BE2C (cell line): ENCODE data around the gene CRADD.
"Not testable (repeated sequence)": the region's sequence is repeated elsewhere in the genome, so short reads cannot be mapped to it uniquely, and the experiment has no call there.

Experiments
- DNase-seq: peaks from one replicate; pipeline ENCODE4 v3.0.0-alpha.2; 2020
- H3K27me3 ChIP-seq: fragments of 250-450 bp; sonication (Bioruptor Pico); 2 replicates; pipeline ENCODE4 v1.5.1; 2020; ENCODE audit warnings: mild to moderate bottlenecking
- H3K36me3 ChIP-seq: fragments of 250-450 bp; sonication (Bioruptor Pico); 2 replicates; pipeline ENCODE4 v1.5.1; 2020; ENCODE audit warnings: mild to moderate bottlenecking
- H3K4me1 ChIP-seq: fragments of 250-450 bp; sonication (Bioruptor Pico); 2 replicates; pipeline ENCODE4 v1.5.1; 2020
- H3K4me3 ChIP-seq: 2 replicates; pipeline ENCODE4 v1.5.1; 2011; ENCODE audit warnings: low read depth, low read length
- H3K9me3 ChIP-seq: fragments of 250-450 bp; sonication (Bioruptor Pico); 2 replicates; pipeline ENCODE4 v1.5.1; 2020
- TF ChIP-seq, protein P1 (sequence below): IDR thresholded peaks from 2 replicates; pipeline ENCODE4 v1.5.1; 2012; ENCODE audit warnings: mild to moderate bottlenecking, low read depth, low read length

Gene CRADD

DNA sequence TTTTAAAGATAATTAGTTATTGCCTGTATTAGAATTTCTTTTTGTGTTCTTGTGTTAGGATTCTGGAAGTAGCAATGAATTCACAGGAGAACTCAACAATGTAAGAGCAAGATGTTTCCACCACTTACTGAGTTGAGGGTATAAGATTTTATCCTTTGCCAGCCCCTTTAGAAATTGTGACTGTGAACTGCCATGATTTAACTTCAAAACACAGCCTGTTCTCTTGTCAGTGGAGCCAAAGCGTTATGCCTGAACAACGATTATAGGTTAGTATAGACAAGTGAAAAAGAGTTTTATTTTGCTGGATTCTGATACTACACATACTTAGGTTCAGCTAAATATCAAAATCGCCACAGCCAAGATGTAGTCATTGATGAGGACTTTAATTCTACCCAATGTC lies 101.6 kb downstream of the CRADD start:
- peaks cover 5% of the 10 kb centered on the region; the same call in 1 of the 2 replicates for H3K4me1 ChIP-seq
- no peaks in the 10 kb centered on the region for H3K36me3 ChIP-seq
- no peaks in the 10 kb centered on the region for H3K27me3 ChIP-seq
- no peaks in the 10 kb centered on the region for H3K9me3 ChIP-seq
- no peak overlapping the region for H3K4me3 ChIP-seq
- TF ChIP-seq, protein P1, sequence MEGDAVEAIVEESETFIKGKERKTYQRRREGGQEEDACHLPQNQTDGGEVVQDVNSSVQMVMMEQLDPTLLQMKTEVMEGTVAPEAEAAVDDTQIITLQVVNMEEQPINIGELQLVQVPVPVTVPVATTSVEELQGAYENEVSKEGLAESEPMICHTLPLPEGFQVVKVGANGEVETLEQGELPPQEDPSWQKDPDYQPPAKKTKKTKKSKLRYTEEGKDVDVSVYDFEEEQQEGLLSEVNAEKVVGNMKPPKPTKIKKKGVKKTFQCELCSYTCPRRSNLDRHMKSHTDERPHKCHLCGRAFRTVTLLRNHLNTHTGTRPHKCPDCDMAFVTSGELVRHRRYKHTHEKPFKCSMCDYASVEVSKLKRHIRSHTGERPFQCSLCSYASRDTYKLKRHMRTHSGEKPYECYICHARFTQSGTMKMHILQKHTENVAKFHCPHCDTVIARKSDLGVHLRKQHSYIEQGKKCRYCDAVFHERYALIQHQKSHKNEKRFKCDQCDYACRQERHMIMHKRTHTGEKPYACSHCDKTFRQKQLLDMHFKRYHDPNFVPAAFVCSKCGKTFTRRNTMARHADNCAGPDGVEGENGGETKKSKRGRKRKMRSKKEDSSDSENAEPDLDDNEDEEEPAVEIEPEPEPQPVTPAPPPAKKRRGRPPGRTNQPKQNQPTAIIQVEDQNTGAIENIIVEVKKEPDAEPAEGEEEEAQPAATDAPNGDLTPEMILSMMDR = no peak
- DNase-seq = no peak

DNA sequence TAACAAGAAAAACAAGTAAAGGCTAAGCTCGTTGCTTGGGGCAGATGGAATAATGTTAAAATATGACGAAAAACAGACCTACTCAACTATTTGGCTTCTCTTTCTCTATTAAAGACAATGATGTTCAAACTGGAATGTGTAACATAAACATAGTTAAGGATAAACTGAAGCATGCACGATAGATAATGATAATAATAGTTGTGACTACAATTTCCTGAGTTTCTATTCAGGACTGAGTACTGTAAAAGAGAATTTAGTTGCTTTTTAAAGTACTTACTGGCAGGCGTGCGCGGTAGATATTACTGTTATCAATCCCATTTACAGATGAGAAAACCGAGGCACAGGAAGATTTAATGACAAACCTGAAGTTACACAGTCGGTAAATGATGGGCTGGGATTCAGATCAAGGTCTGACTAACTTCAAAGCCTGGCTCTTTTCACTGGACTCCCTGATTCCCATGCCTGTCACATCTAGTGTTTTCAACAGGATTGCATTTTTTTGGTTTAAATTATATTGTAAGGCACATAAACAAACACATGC lies 103.0 kb downstream of the CRADD start:
- H3K27me3 ChIP-seq = no peaks in the 10 kb centered on the region
- TF ChIP-seq, protein P1 = no peak
- H3K36me3 ChIP-seq = no peaks in the 10 kb centered on the region
- no peak overlapping the region for H3K4me3 ChIP-seq
- peaks cover 14% of the 10 kb centered on the region for H3K4me1 ChIP-seq
- DNase-seq = no peak
- H3K9me3 ChIP-seq = no peaks in the 10 kb centered on the region

DNA sequence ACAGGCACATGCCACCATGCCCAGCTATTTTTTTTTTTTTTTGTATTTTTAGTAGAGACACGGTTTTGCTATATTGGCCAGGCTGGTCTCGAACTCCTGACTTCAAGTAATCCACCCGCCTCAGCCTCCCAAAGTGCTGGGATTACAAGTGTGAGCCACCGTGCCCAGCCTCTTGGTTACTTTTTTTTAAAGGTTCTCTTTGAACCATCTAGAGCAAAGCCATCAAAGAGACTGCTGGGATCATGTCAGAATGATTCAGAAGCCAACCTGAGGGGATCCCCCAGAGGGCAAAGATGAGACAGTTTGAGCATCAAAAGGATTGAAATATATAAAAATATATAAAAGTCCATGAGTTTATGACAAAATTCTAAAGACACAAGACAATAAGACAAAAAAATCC lies 103.7 kb downstream of the CRADD start:
- not testable (repeated sequence) for DNase-seq, H3K4me3 ChIP-seq, H3K27me3 ChIP-seq, H3K36me3 ChIP-seq, H3K9me3 ChIP-seq
- peaks cover 21% of the 10 kb centered on the region for H3K4me1 ChIP-seq

DNA sequence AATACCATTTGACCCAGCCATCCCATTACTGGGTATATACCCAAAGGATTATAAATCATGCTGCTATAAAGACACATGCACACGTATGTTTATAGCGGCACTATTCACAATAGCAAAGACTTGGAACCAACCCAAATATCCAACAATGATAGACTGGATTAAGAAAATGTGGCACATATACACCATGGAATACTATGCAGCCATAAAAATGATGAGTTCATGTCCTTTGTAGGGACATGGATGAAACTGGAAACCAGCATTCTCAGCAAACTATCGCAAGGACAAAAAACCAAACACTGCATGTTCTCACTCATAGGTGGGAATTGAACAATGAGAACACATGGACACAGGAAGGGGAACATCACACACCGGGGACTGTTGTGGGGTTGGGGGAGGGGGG lies 104.8 kb downstream of the CRADD start:
- not testable (repeated sequence) for H3K4me3 ChIP-seq, H3K36me3 ChIP-seq, H3K27me3 ChIP-seq, DNase-seq, H3K9me3 ChIP-seq
- H3K4me1 ChIP-seq = peaks cover 28% of the 10 kb centered on the region

DNA sequence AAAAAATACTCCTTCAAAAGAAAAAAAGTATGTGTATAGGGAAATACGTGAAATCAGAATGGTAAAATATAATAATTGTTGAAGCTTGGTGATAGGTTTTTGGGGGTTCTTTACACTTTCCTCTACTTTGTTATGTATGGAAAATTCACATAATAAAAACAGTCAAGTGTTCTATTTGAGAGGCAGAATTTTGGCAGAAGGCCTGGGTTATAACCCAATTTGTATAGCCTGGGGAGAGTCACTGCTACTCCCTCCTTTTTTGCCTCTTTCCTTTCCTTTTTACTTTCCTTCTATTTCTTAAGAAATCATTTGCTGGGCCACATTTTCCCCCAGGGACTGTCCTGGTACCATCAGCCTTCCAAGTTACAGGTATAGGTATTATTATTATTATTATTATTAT lies 105.7 kb downstream of the CRADD start:
- no peak for DNase-seq
- no peaks in the 10 kb centered on the region for H3K27me3 ChIP-seq
- peaks cover 28% of the 10 kb centered on the region for H3K4me1 ChIP-seq
- no peak overlapping the region for H3K4me3 ChIP-seq
- TF ChIP-seq, protein P1 = no peak
- no peaks in the 10 kb centered on the region for H3K9me3 ChIP-seq
- H3K36me3 ChIP-seq = no peaks in the 10 kb centered on the region

DNA sequence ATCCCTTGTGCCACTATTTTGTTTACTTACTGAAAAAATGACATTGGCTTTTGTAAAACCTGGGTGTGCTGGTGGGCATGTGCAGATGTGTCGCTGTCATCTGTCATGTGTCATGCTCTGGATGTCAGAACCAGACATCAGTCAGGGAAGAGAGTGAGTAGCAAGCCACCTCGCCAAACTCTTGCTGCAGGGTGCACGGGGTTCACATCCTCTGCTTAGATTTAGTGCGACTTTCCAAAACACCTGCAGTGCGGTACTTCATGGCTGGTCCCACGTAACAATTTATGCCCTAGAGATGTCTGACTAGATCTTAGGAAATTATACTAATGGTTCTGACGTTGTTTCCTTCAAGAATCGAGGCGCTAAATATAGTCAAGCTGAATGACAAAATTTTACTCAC lies 106.7 kb downstream of the CRADD start:
- no peaks in the 10 kb centered on the region for H3K27me3 ChIP-seq
- peaks cover 28% of the 10 kb centered on the region for H3K4me1 ChIP-seq
- TF ChIP-seq, protein P1 = no peak
- peak; percentile 76 for DNase-seq
- H3K4me3 ChIP-seq = peak overlapping the region; percentile 31
- no peaks in the 10 kb centered on the region for H3K36me3 ChIP-seq
- no peaks in the 10 kb centered on the region for H3K9me3 ChIP-seq

DNA sequence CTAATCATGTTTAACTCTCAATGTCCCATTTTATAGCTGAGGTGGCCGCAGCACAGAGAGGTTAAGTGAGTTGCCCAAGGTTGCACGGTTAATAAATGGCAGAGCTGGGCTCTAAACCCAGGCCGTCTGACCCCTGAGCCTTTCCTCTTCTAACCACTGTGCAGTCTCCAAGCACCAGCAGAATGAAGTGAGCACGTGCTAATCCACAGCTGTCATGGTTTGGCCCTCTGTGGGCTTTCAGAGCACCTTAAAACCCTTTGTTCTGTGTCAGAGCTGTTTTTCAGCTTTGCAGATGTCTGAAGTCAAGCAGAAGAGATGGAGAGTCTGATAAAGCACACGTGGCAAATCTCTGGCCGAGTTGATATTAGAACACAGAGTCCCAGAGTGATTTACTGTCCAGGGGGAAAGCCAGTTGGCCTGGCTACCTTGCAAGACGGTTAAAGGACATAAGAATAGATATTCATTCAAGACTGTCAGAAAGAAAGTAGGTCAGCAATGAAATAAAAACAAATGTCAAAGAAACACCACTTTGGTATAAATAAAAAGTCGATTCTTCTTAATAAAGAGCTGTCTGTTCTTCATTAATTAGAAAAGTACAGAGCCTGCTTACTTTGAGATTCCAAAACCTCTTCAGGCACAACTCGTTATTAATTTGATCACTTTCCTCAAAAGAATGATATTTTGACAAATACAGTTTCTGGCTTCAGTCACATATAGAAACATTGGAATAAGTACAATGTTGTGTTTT lies 107.3 kb downstream of the CRADD start:
- peak; percentile 81 for DNase-seq
- TF ChIP-seq, protein P1 = no peak
- H3K27me3 ChIP-seq = no peaks in the 10 kb centered on the region
- no peaks in the 10 kb centered on the region for H3K9me3 ChIP-seq
- peak overlapping the region; percentile 31 for H3K4me3 ChIP-seq
- peaks cover 28% of the 10 kb centered on the region for H3K4me1 ChIP-seq
- no peaks in the 10 kb centered on the region for H3K36me3 ChIP-seq
